Epithelial cell of esophagus (primary cell): ENCODE results near the gene PPP4R4.
"Not testable (repeated sequence)": the region's sequence is repeated elsewhere in the genome, so short reads cannot be mapped to it uniquely, and the experiment has no call there.

ENCODE experiments used
- DNase-seq: peaks from one replicate; pipeline ENCODE4 v3.0.0; 2010; ENCODE audit warnings: low read depth
- H3K4me3 ChIP-seq: 2 replicates; pipeline ENCODE4 v1.5.1; 2011; ENCODE audit warnings: mild to moderate bottlenecking, low read length, control low read depth
- CTCF ChIP-seq: IDR thresholded peaks from 2 replicates; pipeline ENCODE4 v1.5.1; 2011; ENCODE audit warnings: low read depth, mild to moderate bottlenecking, low read length, control low read depth, inconsistent platforms; ENCODE audit not compliant: insufficient read depth; ENCODE audit errors: missing control alignments

Gene PPP4R4

DNA sequence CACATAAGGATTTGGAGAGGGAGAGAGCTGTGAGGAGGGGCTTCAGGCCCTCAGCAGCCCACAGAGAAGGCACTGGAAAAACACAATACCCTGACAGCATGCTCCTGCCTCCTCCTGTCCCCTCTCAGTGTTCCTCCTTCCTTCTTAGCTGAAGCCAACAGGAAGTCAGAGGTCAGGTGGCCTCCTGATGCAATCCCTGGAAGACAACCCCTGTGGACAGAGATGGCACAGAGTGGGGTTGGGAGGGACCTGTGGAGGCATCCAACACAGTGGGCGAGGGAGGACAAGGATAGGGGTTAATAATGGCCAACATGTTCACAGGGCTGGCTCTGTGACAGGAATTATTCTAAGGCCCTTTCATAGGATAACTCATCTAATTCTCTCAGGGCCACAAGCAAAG lies 29.4 kb upstream of the PPP4R4 start:
- H3K4me3 ChIP-seq = no peak overlapping the region
- DNase-seq = no peak
- TF ChIP-seq CTCF = no peak

DNA sequence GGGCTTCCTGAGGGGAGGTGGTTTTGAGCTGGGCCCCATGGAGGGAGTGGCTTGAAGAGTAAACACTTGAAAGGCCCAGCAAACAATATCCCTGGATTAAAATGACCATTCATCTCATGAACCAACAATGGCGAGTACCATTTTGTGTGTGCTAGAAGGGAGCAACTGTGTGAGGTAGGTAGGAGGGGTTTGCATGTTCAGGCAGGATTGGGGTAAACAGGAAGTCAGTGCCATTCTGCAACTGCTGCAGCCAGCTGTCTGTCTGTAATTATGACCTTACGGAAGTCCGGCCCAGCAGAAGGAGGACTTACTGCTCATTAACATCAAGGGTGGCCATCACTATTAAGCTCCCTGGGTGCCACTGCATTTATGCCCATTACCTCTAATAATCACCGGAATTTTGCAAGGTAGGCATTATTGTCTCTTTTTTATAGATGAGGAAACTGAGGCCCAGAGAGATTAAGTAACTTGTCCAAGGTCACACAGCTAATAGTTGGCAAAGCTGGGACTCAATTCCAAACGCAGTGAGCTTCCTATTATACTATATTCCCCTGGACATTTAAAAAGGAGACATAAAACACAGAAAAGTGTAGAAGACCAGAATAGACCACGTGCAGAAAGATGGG lies 28.1 kb upstream of the PPP4R4 start:
- TF ChIP-seq CTCF = no peak
- peak; percentile 58 for DNase-seq
- H3K4me3 ChIP-seq = no peak overlapping the region

- peak; percentile 50 for DNase-seq
- no peak for TF ChIP-seq CTCF
- H3K4me3 ChIP-seq = no peak overlapping the region
Observed at GRCh38 chr14:94152676-94153075, 21.4 kb upstream of the PPP4R4 start.

DNA sequence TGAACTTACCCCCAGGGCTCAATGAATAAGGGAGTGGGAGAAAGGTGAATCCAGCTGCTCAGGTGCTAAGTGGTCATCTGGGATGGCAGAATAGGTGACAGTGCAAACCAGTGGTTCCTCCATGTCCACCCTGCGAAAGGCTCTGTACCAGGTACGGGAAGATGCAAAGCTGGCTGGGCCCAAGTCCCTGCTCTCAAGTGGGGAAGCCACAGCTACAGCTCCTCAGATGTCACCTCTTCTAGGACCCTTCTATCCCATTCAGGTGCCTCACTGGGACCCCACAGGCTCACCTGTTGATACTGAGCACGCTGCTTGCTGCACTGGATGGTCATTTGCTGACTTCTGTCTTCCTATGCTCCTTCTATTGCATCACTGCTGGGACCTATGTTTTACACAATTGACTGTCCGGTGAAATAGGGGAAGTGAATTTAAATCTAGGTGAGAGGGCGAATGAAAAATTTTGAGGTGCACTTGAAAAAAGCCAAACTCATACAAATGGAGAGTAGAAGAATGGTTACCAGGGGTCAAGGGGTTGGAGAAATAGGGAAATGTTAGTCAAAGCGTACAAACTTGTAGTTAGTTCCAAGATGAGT lies 20.3 kb upstream of the PPP4R4 start:
- no peak overlapping the region for H3K4me3 ChIP-seq
- no peak for TF ChIP-seq CTCF
- no peak for DNase-seq

- not testable (repeated sequence) for H3K4me3 ChIP-seq, DNase-seq
Observed at GRCh38 chr14:94156143-94156542, 18.0 kb upstream of the PPP4R4 start.

- DNase-seq = no peak
- H3K4me3 ChIP-seq = no peak overlapping the region
- no peak for TF ChIP-seq CTCF
Observed at GRCh38 chr14:94157197-94157596, 16.9 kb upstream of the PPP4R4 start.

GRCh38 chr14:94158239-94158883 lies 15.8 kb upstream of the PPP4R4 start:
- no peak overlapping the region for H3K4me3 ChIP-seq
- peak; percentile 45 for DNase-seq
- no peak for TF ChIP-seq CTCF
